Activated T-cell treated with anti-CD3 and anti-CD28 coated beads, Interleukin-2, amount 50 U/mL, for 24 hours (primary cell): Measurements from ENCODE around the gene RSPH1.

Source experiments
- DNase-seq: peaks from one replicate; pipeline ENCODE4 v3.0.0-alpha.2; 2020
- H3K27ac Mint-ChIP-seq: 2 replicates; pipeline ENCODE4 v1.8.0; 2020; ENCODE audit warnings: mild to moderate bottlenecking, mixed read lengths
- H3K27me3 Mint-ChIP-seq: 2 replicates; pipeline ENCODE4 v1.8.0; 2020; ENCODE audit warnings: mixed read lengths
- H3K36me3 Mint-ChIP-seq: 2 replicates; pipeline ENCODE4 v1.8.0; 2020; ENCODE audit warnings: low read depth, mixed read lengths
- H3K4me1 Mint-ChIP-seq: 2 replicates; pipeline ENCODE4 v1.8.0; 2020; ENCODE audit warnings: low read depth, mixed read lengths
- H3K4me3 Mint-ChIP-seq: 2 replicates; pipeline ENCODE4 v1.8.0; 2020; ENCODE audit warnings: mild to moderate bottlenecking, moderate library complexity, mixed read lengths
- H3K9me3 Mint-ChIP-seq: 2 replicates; pipeline ENCODE4 v1.8.0; 2020; ENCODE audit warnings: mixed read lengths

RSPH1 gene

DNA sequence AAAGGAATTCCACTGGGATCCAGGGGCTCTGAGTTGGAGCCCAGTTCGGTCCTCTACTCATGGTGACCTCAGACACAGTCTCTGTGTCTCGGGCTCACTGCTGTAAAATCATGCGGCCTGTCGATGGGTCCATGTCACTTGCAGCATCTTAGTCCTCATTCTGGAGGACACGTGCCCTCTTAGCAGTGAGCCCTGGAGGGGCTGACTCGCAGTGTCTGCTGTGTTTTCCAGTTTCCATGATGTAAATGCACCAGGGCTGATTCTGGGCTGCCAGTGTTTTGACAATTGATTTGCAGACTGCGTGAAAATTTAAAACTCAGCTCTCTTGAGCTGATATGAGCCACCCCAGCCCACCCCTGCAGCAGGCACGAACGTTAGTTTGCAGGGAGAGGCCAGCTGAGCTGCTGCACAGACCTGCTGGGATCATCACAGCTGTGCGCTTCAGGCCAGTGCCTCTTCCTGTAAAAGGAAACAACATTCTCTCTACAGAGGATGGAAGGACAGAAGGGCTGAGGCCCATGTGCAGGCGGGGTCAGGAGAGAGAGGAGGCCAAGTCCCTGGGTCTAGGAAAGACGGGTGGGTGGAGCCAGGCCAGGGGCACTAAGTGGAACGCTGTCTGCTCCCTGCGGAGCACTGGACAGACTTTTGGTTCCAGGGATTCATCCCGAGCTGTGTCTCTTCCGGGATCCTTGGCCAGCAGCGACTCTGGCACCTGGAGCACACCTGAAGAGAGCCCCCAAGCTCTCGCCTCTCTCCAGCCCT is 42.6 kb downstream of the RSPH1 start:
- Mint-ChIP-seq H3K36me3 (no peaks in the 10 kb centered on the region), H3K9me3 (no peaks in the 10 kb centered on the region), H3K4me1 (peaks cover 54% of the 10 kb centered on the region), H3K27ac (no peak overlapping the region), H3K27me3 (no peaks in the 10 kb centered on the region), H3K4me3 (no peak overlapping the region)
- no peak for DNase-seq

GRCh38 chr21:42452401-42453223 is 43.4 kb downstream of the RSPH1 start:
- H3K4me1 Mint-ChIP-seq = peaks cover 59% of the 10 kb centered on the region
- H3K27ac Mint-ChIP-seq = no peak overlapping the region
- no peak for DNase-seq
- no peaks in the 10 kb centered on the region for H3K9me3 Mint-ChIP-seq
- peaks cover 7% of the 10 kb centered on the region for H3K36me3 Mint-ChIP-seq
- no peak overlapping the region for H3K4me3 Mint-ChIP-seq
- H3K27me3 Mint-ChIP-seq = no peaks in the 10 kb centered on the region

DNA sequence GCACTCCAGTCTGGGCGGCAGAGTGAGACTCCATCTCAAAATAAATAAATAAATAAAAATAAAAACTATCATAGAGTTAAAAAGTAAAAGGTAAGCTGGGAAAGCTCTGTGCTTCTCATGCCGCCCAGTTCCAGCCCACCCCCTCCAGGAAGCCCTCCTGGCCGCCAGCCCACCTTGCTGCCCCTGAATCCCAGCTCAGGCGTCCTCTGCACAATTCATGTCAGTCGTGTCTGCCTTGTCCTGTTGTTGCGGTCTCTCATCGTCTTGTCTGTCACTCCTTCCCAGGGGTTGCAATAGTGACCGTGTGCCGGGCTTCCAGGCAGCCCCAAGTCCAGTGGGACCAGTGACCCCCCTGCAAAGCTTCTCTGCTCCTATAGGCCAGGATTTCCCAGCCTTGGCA is 44.1 kb downstream of the RSPH1 start:
- no peak overlapping the region for H3K27ac Mint-ChIP-seq
- DNase-seq = no peak
- no peaks in the 10 kb centered on the region for H3K9me3 Mint-ChIP-seq
- peaks cover 14% of the 10 kb centered on the region for H3K36me3 Mint-ChIP-seq
- no peaks in the 10 kb centered on the region for H3K27me3 Mint-ChIP-seq
- H3K4me3 Mint-ChIP-seq = no peak overlapping the region
- H3K4me1 Mint-ChIP-seq = peaks cover 58% of the 10 kb centered on the region

DNA sequence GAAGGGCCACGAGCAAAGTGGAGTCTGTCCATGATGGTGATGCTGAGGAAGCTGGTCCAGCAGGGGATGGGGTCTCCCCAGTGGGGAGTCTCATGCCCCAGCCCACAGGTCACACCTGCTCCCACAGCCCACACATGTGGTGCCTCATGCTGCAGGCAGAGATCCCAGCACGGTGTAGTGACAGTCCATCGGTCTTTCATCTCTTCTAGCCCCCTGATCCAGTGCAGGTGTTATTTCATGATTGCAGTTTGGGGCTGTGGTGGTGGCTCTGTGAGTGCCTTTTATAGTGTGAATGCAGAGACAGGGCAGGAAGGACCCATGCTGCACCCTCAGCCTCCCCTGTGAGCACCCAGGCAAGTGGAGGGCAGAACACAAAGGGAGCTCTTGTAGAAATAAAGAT is 47.3 kb downstream of the RSPH1 start:
- H3K4me1 Mint-ChIP-seq = peaks cover 54% of the 10 kb centered on the region
- no peaks in the 10 kb centered on the region for H3K9me3 Mint-ChIP-seq
- H3K27ac Mint-ChIP-seq = no peak overlapping the region
- no peaks in the 10 kb centered on the region for H3K27me3 Mint-ChIP-seq
- no peak for DNase-seq
- H3K36me3 Mint-ChIP-seq = peaks cover 46% of the 10 kb centered on the region
- no peak overlapping the region for H3K4me3 Mint-ChIP-seq

GRCh38 chr21:42447732-42448131 is 48.3 kb downstream of the RSPH1 start:
- Mint-ChIP-seq H3K27me3 (no peaks in the 10 kb centered on the region), H3K4me1 (peaks cover 46% of the 10 kb centered on the region), H3K4me3 (no peak overlapping the region), H3K9me3 (no peaks in the 10 kb centered on the region), H3K27ac (no peak overlapping the region), H3K36me3 (peaks cover 55% of the 10 kb centered on the region)
- no peak for DNase-seq

- peaks cover 61% of the 10 kb centered on the region for H3K36me3 Mint-ChIP-seq
- peak overlapping the region; percentile 26 for H3K27ac Mint-ChIP-seq
- H3K4me1 Mint-ChIP-seq = peaks cover 46% of the 10 kb centered on the region
- DNase-seq = no peak
- no peak overlapping the region for H3K4me3 Mint-ChIP-seq
- H3K27me3 Mint-ChIP-seq = no peaks in the 10 kb centered on the region
- H3K9me3 Mint-ChIP-seq = no peaks in the 10 kb centered on the region
Observed at GRCh38 chr21:42447182-42447581, 48.8 kb downstream of the RSPH1 start.

- H3K27me3 Mint-ChIP-seq = no peaks in the 10 kb centered on the region
- peaks cover 46% of the 10 kb centered on the region for H3K4me1 Mint-ChIP-seq
- H3K27ac Mint-ChIP-seq = peak overlapping the region; percentile 70
- no peak overlapping the region for H3K4me3 Mint-ChIP-seq
- peaks cover 65% of the 10 kb centered on the region for H3K36me3 Mint-ChIP-seq
- H3K9me3 Mint-ChIP-seq = no peaks in the 10 kb centered on the region
- no peak for DNase-seq
Observed at GRCh38 chr21:42446531-42446930, 49.5 kb downstream of the RSPH1 start.

GRCh38 chr21:42445311-42445710 is 50.7 kb downstream of the RSPH1 start:
- no peak overlapping the region for H3K27ac Mint-ChIP-seq
- no peak for DNase-seq
- peaks cover 75% of the 10 kb centered on the region for H3K36me3 Mint-ChIP-seq
- H3K4me3 Mint-ChIP-seq = no peak overlapping the region
- peaks cover 48% of the 10 kb centered on the region for H3K4me1 Mint-ChIP-seq
- H3K27me3 Mint-ChIP-seq = no peaks in the 10 kb centered on the region
- H3K9me3 Mint-ChIP-seq = no peaks in the 10 kb centered on the region

GRCh38 chr21:42444745-42445059 is 51.3 kb downstream of the RSPH1 start:
- H3K27ac Mint-ChIP-seq = no peak overlapping the region
- no peaks in the 10 kb centered on the region for H3K9me3 Mint-ChIP-seq
- H3K27me3 Mint-ChIP-seq = no peaks in the 10 kb centered on the region
- no peak for DNase-seq
- H3K4me1 Mint-ChIP-seq = peaks cover 48% of the 10 kb centered on the region
- H3K4me3 Mint-ChIP-seq = no peak overlapping the region
- H3K36me3 Mint-ChIP-seq = peaks cover 81% of the 10 kb centered on the region

- H3K4me1 Mint-ChIP-seq = peaks cover 49% of the 10 kb centered on the region
- H3K9me3 Mint-ChIP-seq = no peaks in the 10 kb centered on the region
- H3K27ac Mint-ChIP-seq = no peak overlapping the region
- H3K4me3 Mint-ChIP-seq = no peak overlapping the region
- peak; percentile 26 for DNase-seq
- H3K27me3 Mint-ChIP-seq = no peaks in the 10 kb centered on the region
- peaks cover 87% of the 10 kb centered on the region for H3K36me3 Mint-ChIP-seq
Observed at GRCh38 chr21:42443876-42444744, 51.9 kb downstream of the RSPH1 start.

GRCh38 chr21:42443181-42443785 is 52.7 kb downstream of the RSPH1 start:
- Mint-ChIP-seq H3K36me3 (peaks cover 94% of the 10 kb centered on the region), H3K27me3 (no peaks in the 10 kb centered on the region), H3K4me3 (no peak overlapping the region), H3K9me3 (no peaks in the 10 kb centered on the region), H3K27ac (no peak overlapping the region), H3K4me1 (peaks cover 49% of the 10 kb centered on the region)
- peak; percentile 20 for DNase-seq

GRCh38 chr21:42441963-42442362 is 54.1 kb downstream of the RSPH1 start:
- H3K9me3 Mint-ChIP-seq = no peaks in the 10 kb centered on the region
- peaks cover 50% of the 10 kb centered on the region for H3K4me1 Mint-ChIP-seq
- H3K27ac Mint-ChIP-seq = no peak overlapping the region
- no peak for DNase-seq
- H3K27me3 Mint-ChIP-seq = no peaks in the 10 kb centered on the region
- peaks cover 94% of the 10 kb centered on the region for H3K36me3 Mint-ChIP-seq
- H3K4me3 Mint-ChIP-seq = no peak overlapping the region

GRCh38 chr21:42440187-42440792 is 55.7 kb downstream of the RSPH1 start:
- Mint-ChIP-seq H3K4me3 (peak overlapping the region; percentile 28), H3K9me3 (peaks cover 2% of the 10 kb centered on the region), H3K27me3 (no peaks in the 10 kb centered on the region), H3K27ac (peak overlapping the region; percentile 87), H3K36me3 (peaks cover 93% of the 10 kb centered on the region), H3K4me1 (peaks cover 49% of the 10 kb centered on the region)
- DNase-seq = no peak
